GM12873 (cell line): ENCODE results near the gene LAMA2.

Experiments
- TF ChIP-seq, protein P1 (sequence below): IDR thresholded peaks from 2 replicates; pipeline ENCODE4 v1.5.1; 2012; ENCODE audit warnings: low read depth, mild to moderate bottlenecking, moderate library complexity, low read length, control low read depth; ENCODE audit not compliant: insufficient read depth; ENCODE audit errors: missing control alignments

The LAMA2 gene

DNA sequence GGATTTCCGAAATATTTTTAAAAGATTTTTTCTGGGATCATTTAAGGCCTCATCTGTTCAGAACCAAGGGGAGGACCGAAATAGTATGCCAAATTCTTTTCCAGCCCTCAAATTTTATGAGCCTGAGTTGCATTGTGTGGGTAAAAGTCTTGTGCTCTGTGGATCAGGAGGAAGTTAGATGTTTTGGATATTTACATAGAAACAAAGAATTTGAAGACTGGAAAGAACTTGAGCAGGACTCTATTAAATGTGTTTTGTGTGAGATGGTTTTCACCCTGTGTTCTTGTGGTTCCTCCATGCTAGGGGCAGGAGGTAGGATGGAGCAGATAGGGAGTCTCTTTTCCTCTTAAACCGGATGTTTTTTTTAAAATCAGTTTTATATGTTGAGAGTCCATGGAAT, 329.1 kb downstream of the LAMA2 start:
- TF ChIP-seq, protein P1, sequence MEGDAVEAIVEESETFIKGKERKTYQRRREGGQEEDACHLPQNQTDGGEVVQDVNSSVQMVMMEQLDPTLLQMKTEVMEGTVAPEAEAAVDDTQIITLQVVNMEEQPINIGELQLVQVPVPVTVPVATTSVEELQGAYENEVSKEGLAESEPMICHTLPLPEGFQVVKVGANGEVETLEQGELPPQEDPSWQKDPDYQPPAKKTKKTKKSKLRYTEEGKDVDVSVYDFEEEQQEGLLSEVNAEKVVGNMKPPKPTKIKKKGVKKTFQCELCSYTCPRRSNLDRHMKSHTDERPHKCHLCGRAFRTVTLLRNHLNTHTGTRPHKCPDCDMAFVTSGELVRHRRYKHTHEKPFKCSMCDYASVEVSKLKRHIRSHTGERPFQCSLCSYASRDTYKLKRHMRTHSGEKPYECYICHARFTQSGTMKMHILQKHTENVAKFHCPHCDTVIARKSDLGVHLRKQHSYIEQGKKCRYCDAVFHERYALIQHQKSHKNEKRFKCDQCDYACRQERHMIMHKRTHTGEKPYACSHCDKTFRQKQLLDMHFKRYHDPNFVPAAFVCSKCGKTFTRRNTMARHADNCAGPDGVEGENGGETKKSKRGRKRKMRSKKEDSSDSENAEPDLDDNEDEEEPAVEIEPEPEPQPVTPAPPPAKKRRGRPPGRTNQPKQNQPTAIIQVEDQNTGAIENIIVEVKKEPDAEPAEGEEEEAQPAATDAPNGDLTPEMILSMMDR, result no peak

DNA sequence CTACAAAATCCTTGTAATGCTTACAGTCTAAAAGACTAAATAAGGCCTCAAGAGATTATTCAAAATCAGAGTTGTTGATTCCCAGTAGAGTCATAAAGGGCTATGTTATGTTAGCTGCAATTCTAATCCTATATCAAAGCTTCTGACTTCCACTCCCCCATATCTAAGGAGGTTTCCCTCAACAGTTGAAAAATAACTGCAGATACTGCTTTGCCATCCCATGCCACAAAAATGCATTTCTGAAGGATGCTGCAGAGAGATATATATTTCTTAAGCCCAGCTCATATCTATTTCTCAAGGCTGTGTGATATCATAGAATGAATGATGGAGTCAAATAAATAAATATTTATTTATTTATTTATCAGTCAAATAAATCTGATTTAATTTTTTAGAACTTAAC, 332.3 kb downstream of the LAMA2 start:
- TF ChIP-seq, protein P1, result no peak

DNA sequence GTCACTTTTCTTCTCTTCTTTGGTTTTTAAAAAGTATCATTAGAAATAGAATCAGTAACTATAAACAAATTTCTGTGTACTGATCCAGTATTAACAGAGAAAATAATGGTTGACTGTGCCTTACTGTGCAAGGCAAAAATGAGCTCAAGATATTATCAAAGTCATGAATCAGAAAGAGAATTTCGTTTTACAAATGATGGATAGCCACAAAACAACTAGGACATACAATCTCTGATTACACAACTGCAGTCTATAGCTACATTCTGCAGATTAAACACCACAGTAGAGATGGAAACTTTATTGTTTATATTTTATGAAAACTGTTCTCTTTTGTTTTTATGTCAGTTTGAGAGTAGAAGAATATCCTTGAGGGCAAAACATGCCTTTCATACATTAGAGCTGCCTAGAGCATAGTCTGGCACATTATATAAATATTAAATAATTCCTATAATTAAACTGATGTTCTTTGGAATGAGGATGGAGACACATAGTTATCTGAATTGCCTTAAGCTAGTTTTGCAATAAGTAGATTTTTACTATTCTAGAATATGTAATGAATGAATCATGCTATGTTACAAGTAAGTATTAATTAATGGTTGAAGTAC, 333.1 kb downstream of the LAMA2 start:
- TF ChIP-seq, protein P1, result no peak

DNA sequence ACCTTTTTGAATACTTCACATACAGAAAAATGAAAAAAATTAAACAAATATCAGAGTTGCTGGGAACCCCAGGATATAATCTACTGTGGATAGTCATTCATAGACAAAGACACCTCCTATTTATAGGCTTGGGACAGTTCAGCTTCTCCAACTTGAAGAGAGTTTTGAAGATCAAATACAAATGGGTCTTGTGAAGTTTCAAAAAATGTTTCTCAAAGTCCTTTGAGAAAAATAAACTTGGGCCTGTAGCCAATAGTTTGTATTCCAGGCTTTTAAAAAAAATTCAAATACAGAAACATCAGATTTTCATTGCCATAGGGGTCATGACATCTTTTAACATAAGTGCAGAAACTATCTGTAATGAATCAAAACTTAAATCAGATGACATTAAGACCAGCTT, 334.8 kb downstream of the LAMA2 start:
- TF ChIP-seq, protein P1, result no peak

DNA sequence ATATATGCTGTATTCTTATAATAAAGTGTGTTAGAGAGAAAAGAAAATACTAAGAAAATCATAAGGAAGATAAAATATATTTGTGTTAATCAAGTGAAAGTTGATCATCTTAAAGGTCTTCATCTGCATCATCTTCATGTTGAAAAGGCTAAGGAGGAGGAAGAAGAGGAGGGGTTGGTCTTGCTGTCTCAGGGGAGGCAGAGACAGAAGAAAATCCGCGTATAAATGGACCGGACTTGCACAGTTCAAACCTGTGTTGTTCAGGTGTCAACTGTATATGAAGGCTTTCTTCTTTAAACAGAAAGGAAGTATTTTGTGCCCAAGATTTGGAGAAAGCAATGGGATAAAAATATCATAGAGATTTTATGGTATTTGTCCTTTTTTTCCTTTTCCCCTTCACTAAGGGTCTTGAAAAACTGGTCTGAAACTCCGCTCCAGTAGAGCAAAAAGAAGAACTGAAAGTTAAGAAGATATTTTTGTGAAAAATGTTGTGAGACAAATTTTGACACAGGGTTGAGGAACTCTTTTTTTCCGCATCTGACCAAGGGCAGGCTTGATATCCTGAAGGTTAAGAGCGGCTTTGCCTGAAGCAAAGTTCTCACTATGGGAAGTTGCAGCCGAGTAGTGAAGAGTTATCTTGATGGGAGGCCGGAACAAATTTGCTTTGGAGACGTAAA, 350.7 kb downstream of the LAMA2 start:
- TF ChIP-seq, protein P1, result no peak

DNA sequence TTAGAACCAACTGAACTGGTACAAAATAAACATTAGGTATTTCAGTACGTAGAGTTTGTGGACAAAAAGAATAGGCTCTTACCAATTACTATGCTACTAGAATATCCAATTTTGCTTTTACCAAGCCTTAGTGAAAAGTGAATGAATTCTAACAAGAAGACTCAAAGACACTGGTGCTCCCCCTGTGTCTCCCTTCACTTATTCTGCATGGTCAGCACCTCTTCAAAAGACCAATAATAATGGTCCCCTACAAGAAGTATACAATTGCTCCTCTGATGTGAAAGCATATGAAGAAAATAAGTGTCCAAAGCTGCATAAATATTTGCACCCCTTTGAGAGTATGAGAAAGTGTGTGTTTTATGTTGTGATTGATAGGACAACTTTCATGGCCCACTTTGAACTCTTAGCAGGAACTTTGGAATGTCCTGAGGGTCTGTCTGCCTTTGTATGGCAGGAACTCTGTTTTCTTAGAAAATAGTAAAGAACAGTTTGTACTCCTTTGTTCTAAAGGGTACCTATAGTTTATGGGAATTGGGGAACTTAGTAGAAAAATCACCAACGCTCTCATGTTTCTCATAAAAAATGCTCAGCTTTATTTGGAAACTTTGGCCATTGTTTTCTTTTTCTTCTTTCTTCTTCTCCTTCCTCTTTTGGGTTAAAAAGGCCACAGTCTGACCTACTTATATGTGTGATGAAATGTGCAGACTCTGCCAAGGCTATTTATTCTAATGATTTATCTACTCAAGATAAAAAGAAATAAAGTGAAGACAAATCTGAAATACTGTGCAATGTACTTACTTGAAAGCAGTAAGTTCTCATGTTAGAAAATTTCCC, 352.4 kb downstream of the LAMA2 start:
- TF ChIP-seq, protein P1, result no peak

DNA sequence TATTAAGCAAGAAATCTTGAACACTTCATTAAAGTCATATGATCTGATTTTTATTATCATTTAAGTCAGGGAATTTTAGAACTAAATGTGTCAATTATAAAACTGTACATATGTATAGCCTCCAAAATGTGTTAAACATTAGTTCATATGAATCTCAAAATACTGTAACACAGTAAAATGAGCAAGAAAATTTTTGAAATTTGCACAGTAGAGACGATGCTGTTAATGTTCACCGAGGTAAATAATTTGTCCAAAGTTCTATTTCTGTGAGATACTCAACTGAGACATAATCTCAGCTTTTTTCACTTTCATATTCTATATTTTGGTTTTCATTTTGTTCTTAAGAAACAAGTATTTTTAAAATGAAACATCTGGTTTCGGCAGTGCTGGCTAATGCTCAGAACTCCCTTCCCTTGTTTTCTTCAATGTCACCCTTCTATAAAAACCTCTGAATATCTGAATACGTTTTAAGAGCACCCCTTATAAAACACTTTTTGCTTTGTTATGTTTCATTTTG, 353.1 kb downstream of the LAMA2 start:
- TF ChIP-seq, protein P1, result no peak
